SK-N-SH (cell line): ENCODE measurements around the gene FSIP1.

Experiments
- CHD2 ChIP-seq: fragments of 150-350 bp; IDR thresholded peaks from 2 replicates; pipeline ENCODE4 v1.6.1; 2018; ENCODE audit warnings: low read length; ENCODE audit not compliant: partially characterized antibody
- CTCF ChIP-seq: fragments of 200-600 bp; sonication (generic); IDR thresholded peaks from 2 replicates; pipeline ENCODE4 v1.6.1; 2017; ENCODE audit warnings: antibody characterized with exemption, mild to moderate bottlenecking, moderate library complexity
- EP300 ChIP-seq, 2 experiments: IDR thresholded peaks; 2 replicates each; pipeline versions ENCODE4 v1.4.0 to v1.6.1; 2012; ENCODE audit warnings: borderline replicate concordance in 1 of 2, low read depth in 1 of 2, low read length in 1 of 2
- EZH2phosphoT487 ChIP-seq: fragments of 200-600 bp; sonication (generic); IDR thresholded peaks from 2 replicates; pipeline ENCODE4 v1.6.1; 2017; ENCODE audit warnings: low read depth, mixed run types, mild to moderate bottlenecking, antibody characterized with exemption, moderate library complexity, borderline replicate concordance
- FOXM1 ChIP-seq: IDR thresholded peaks from 2 replicates; pipeline ENCODE4 v1.4.0; 2012; ENCODE audit warnings: low read depth, mild to moderate bottlenecking
- JUND ChIP-seq: IDR thresholded peaks from 2 replicates; pipeline ENCODE4 v1.4.0; 2012
- MAX ChIP-seq: IDR thresholded peaks from 2 replicates; pipeline ENCODE4 v1.4.0; 2012; ENCODE audit warnings: low read depth
- PBX3 ChIP-seq: IDR thresholded peaks from 2 replicates; pipeline ENCODE4; 2012
- POLR2AphosphoS5 ChIP-seq: IDR thresholded peaks from 2 replicates; pipeline ENCODE4 v1.6.1; 2012; ENCODE audit warnings: low read depth, low read length
- RAD21 ChIP-seq: IDR thresholded peaks from 2 replicates; pipeline ENCODE4 v1.6.1; 2012; ENCODE audit warnings: mild to moderate bottlenecking, low read length
- RCOR1 ChIP-seq: fragments of 150-350 bp; IDR thresholded peaks from 2 replicates; pipeline ENCODE4 v1.6.1; 2017; ENCODE audit warnings: antibody characterized with exemption, low read length
- SIN3A ChIP-seq: IDR thresholded peaks from 2 replicates; pipeline ENCODE4 v1.6.1; 2012; ENCODE audit warnings: low read depth, mild to moderate bottlenecking, low read length, moderate library complexity, borderline replicate concordance
- YY1 ChIP-seq: IDR thresholded peaks from 2 replicates; pipeline ENCODE4 v1.4.0; 2012; ENCODE audit warnings: low read depth, mild to moderate bottlenecking

- TF ChIP-seq EZH2phosphoT487, result no peak
- TF ChIP-seq CHD2, result no peak
- no peak for TF ChIP-seq JUND
- no peak for TF ChIP-seq FOXM1
- no peak for TF ChIP-seq RAD21
- no peak for TF ChIP-seq RCOR1
- no peak for TF ChIP-seq CTCF
- no peak for TF ChIP-seq YY1
- TF ChIP-seq EP300 (IDR thresholded peaks at IDR 0.05; ENCODE audit: borderline replicate concordance in 1 of 2, low read depth in 1 of 2, low read length in 1 of 2), result no peak
- no peak for TF ChIP-seq MAX
- TF ChIP-seq PBX3, result no peak
- TF ChIP-seq SIN3A, result no peak
- TF ChIP-seq POLR2AphosphoS5, result no peak
Measured at GRCh38 chr15:39552556-39552955, 230.1 kb downstream of the FSIP1 start.
